Activated CD8-positive, alpha-beta memory T cell treated with anti-CD3 and anti-CD28 coated beads, Interleukin-2, amount 50 U/mL, for 1 hour (primary cell): ENCODE results near the gene AZIN2.
"Not testable (repeated sequence)": the region's sequence is repeated elsewhere in the genome, so short reads cannot be mapped to it uniquely, and the experiment has no call there.

Experiments
- DNase-seq: peaks from one replicate; pipeline ENCODE4 v3.0.0-alpha.2; 2020; ENCODE audit errors: extremely low read depth

The AZIN2 gene

GRCh38 chr1:33080885-33081553 is at the start of gene AZIN2:
Gene AZIN2, plus strand, starts transcription at chr1:33081153. Its CDS starts 1,097 bp downstream, at chr1:33082250.
- DNase-seq = peak; percentile 93

GRCh38 chr1:33031506-33031905 is 49.4 kb upstream of the AZIN2 start:
- no peak for DNase-seq

GRCh38 chr1:33032126-33032869 is 48.7 kb upstream of the AZIN2 start:
- no peak for DNase-seq

- DNase-seq = no peak
Observed at GRCh38 chr1:33036051-33036525, 44.9 kb upstream of the AZIN2 start.

- DNase-seq = peak; percentile 67
Observed at GRCh38 chr1:33036526-33037503, 44.1 kb upstream of the AZIN2 start, which contains the start of gene AK2. Gene AK2, minus strand, starts transcription at chr1:33036883. Its CDS starts 55 bp downstream, at chr1:33036828.

GRCh38 chr1:33039840-33040239 is 41.1 kb upstream of the AZIN2 start:
- no peak for DNase-seq

GRCh38 chr1:33041026-33041425 is 39.9 kb upstream of the AZIN2 start:
- no peak for DNase-seq

GRCh38 chr1:33042831-33043230 is 38.1 kb upstream of the AZIN2 start:
- DNase-seq = no peak

- no peak for DNase-seq
Observed at GRCh38 chr1:33043267-33044092, 37.5 kb upstream of the AZIN2 start.

GRCh38 chr1:33045246-33045645 is 35.7 kb upstream of the AZIN2 start:
- DNase-seq = no peak

- DNase-seq = peak; percentile 11
Observed at GRCh38 chr1:33045814-33046213, 35.1 kb upstream of the AZIN2 start.

GRCh38 chr1:33046234-33046633 is 34.7 kb upstream of the AZIN2 start:
- DNase-seq = not testable (repeated sequence)

GRCh38 chr1:33047290-33047689 is 33.7 kb upstream of the AZIN2 start:
- DNase-seq = no peak

GRCh38 chr1:33047839-33048305 is 33.1 kb upstream of the AZIN2 start:
- DNase-seq = no peak

- no peak for DNase-seq
Observed at GRCh38 chr1:33048426-33048825, 32.5 kb upstream of the AZIN2 start.

- DNase-seq = no peak
Observed at GRCh38 chr1:33049371-33049770, 31.6 kb upstream of the AZIN2 start.

- no peak for DNase-seq
Observed at GRCh38 chr1:33050221-33051076, 30.5 kb upstream of the AZIN2 start.

GRCh38 chr1:33055210-33056008 is 25.5 kb upstream of the AZIN2 start:
- no peak for DNase-seq

GRCh38 chr1:33056426-33056825 is 24.5 kb upstream of the AZIN2 start:
- no peak for DNase-seq
